Measurements from ENCODE around the gene NOTCH2NLA. TPM values are rescaled to one million over a fixed set of nuclear protein-coding genes. Genes with fewer than 3 reads are reported as not detected.
"Not testable (repeated sequence)": the region's sequence is repeated elsewhere in the genome, so short reads cannot be mapped to it uniquely, and the experiment has no call there.

Gene NOTCH2NLA
- total RNA-seq, 4 donors from 2014 or later, result 27.9 to 125 (median 54.2) TPM

DNA sequence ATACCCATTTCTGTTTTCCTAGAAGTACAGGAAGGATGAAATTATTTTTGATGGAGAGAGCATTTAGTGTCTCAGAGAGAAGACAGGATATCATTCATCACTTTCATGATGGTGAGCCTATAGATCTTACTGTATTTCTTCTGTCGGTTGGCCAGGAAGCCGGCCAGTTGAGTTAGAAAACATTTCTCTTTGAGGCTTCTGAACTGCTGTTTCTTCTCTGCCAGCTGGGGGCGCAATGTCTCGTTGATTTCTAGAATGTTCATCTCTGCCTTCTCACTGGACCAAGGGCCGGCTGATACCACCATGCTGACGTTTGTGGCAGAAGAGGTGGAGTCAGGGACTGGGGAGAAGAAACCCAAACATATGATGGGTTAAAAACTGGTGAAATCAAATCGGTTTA is 84.4 kb downstream of the NOTCH2NLA start, which contains the start of gene NBPF10:
Gene NBPF10 (minus strand): TSS at position 340 of the 400 bp plus-strand sequence. CDS start 35 bp downstream, at position 305.
- H3K27me3 ChIP-seq; H3K4me3 ChIP-seq; H3K36me3 ChIP-seq; intact Hi-C loops (cut with DNase I; ENCODE audit: low total_unique reads); H3K4me1 ChIP-seq; DNase-seq; H3K9me3 ChIP-seq; H3K27ac ChIP-seq: not testable (repeated sequence)
- TF ChIP-seq, protein P1, sequence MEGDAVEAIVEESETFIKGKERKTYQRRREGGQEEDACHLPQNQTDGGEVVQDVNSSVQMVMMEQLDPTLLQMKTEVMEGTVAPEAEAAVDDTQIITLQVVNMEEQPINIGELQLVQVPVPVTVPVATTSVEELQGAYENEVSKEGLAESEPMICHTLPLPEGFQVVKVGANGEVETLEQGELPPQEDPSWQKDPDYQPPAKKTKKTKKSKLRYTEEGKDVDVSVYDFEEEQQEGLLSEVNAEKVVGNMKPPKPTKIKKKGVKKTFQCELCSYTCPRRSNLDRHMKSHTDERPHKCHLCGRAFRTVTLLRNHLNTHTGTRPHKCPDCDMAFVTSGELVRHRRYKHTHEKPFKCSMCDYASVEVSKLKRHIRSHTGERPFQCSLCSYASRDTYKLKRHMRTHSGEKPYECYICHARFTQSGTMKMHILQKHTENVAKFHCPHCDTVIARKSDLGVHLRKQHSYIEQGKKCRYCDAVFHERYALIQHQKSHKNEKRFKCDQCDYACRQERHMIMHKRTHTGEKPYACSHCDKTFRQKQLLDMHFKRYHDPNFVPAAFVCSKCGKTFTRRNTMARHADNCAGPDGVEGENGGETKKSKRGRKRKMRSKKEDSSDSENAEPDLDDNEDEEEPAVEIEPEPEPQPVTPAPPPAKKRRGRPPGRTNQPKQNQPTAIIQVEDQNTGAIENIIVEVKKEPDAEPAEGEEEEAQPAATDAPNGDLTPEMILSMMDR (IDR thresholded peaks at IDR 0.05), result peak in 1 of 4 experiments; percentile 13

Other genes starting within 250 kb of the NOTCH2NLA start
- 1,000 to 10,000 TPM in 3 of 4 donors, 100 to 1,000 TPM in 1; 731 to 1,940 (median 1,478) TPM for gene TXNIP, start 232.4 kb downstream of the NOTCH2NLA start, total RNA-seq
- not detected for gene HJV, start 207.3 kb downstream of the NOTCH2NLA start, total RNA-seq
- 1 to 10 TPM in 3 of 4 donors, not detected in 1; 1.3 to 4.0 (median 2.8) TPM for gene NBPF10, start 84.2 kb downstream of the NOTCH2NLA start, total RNA-seq